IMR-90 (cell line): ENCODE measurements around the gene MYO10. TPM values are rescaled to one million over a fixed set of nuclear protein-coding genes. Genes with fewer than 3 reads are reported as not detected.

Experiments
- ATAC-seq: fragments of 200-7000 bp; cut with Tn5 transposase; 2 replicates; pipeline ENCODE4 v1.9.1; 2020; ENCODE audit warnings: low read depth, mild to moderate bottlenecking, moderate library complexity
- BruUV-seq: library from RNA; stranded (reverse); fragments of 400-500 nt; replicated peaks from 2 replicates; lab custom pipeline; 2021; lab: Mats Ljungman, UMichigan
- CTCF ChIA-PET: fragments of 300-600 bp; formaldehyde crosslinking; extraction: SDS; loops from one replicate; lab custom pipeline; 2021; ENCODE audit warnings: antibody characterized with exemption; lab: Yijun Ruan, JAX
- POLR2A ChIA-PET: fragments of 300-600 bp; sonication (Branson Sonifier 250); formaldehyde crosslinking; loops from one replicate; lab custom pipeline; 2022; ENCODE audit warnings: antibody characterized with exemption; ENCODE audit not compliant: unreplicated experiment; lab: Charles Lee
- DNase-seq: peaks from one replicate; pipeline ENCODE4 v3.0.0; 2013
- H2AFZ ChIP-seq: replicated peaks from 2 replicates; pipeline ENCODE3; 2013; ENCODE audit warnings: low read length, mild to moderate bottlenecking; ENCODE audit not compliant: poor library complexity
- H2AK5ac ChIP-seq: 2 replicates; pipeline ENCODE4 v1.6.1; 2013; ENCODE audit warnings: low read depth, low read length, inconsistent platforms
- H2AK9ac ChIP-seq: replicated peaks from 2 replicates; pipeline ENCODE3; 2013; ENCODE audit warnings: mild to moderate bottlenecking, low read depth, low read length, moderate library complexity; ENCODE audit not compliant: poor library complexity
- H2BK120ac ChIP-seq: 2 replicates; pipeline ENCODE4 v1.6.1; 2013; ENCODE audit warnings: low read depth, low read length, inconsistent platforms
- H2BK15ac ChIP-seq: 3 replicates; pipeline ENCODE4 v1.6.1; 2013; ENCODE audit warnings: low read depth, low read length, inconsistent platforms
- H2BK20ac ChIP-seq: 2 replicates; pipeline ENCODE4 v1.6.1; 2013; ENCODE audit warnings: low read depth, mild to moderate bottlenecking, inconsistent platforms, low read length, moderate library complexity
- H2BK5ac ChIP-seq: 2 replicates; pipeline ENCODE4 v1.6.1; 2013; ENCODE audit warnings: mild to moderate bottlenecking, low read depth, low read length, inconsistent platforms; ENCODE audit not compliant: poor library complexity, severe bottlenecking
- H3K14ac ChIP-seq: replicated peaks from 2 replicates; pipeline ENCODE4 v1.6.1; 2013; ENCODE audit warnings: low read depth, low read length, inconsistent platforms
- H3K18ac ChIP-seq: 2 replicates; pipeline ENCODE4 v1.6.1; 2013; ENCODE audit warnings: low read depth, low read length, control low read depth
- H3K23ac ChIP-seq: 2 replicates; pipeline ENCODE4 v1.6.1; 2013; ENCODE audit warnings: low read depth, low read length, inconsistent platforms
- H3K27ac ChIP-seq: 2 replicates; pipeline ENCODE4 v1.5.1; 2013; ENCODE audit warnings: mild to moderate bottlenecking, control low read depth, low read length; ENCODE audit not compliant: insufficient read depth
- H3K27me3 ChIP-seq: 2 replicates; pipeline ENCODE4 v1.6.1; 2013; ENCODE audit warnings: low read length; ENCODE audit not compliant: control insufficient read depth, insufficient read depth
- H3K36me3 ChIP-seq: 2 replicates; pipeline ENCODE4 v1.6.1; 2013; ENCODE audit warnings: low read length, mixed read lengths; ENCODE audit not compliant: control insufficient read depth, insufficient read depth
- H3K4ac ChIP-seq: 2 replicates; pipeline ENCODE4 v1.6.1; 2013; ENCODE audit warnings: low read depth, low read length, inconsistent platforms
- H3K4me1 ChIP-seq: 2 replicates; pipeline ENCODE4 v1.6.1; 2013; ENCODE audit warnings: low read length, mixed read lengths; ENCODE audit not compliant: control insufficient read depth, insufficient read depth
- H3K4me2 ChIP-seq: 2 replicates; pipeline ENCODE4 v1.6.1; 2013; ENCODE audit warnings: low read depth, mild to moderate bottlenecking, control low read depth, low read length, moderate library complexity
- H3K4me3 ChIP-seq: 2 replicates; pipeline ENCODE4 v1.5.1; 2013; ENCODE audit warnings: low read depth, mild to moderate bottlenecking, control low read depth, low read length, moderate library complexity; ENCODE audit not compliant: insufficient read depth
- H3K56ac ChIP-seq: 2 replicates; pipeline ENCODE4 v1.6.1; 2013; ENCODE audit warnings: low read length, inconsistent platforms; ENCODE audit not compliant: insufficient read depth; ENCODE audit errors: extremely low read depth
- H3K79me1 ChIP-seq, 2 experiments: 2 replicates each; pipeline ENCODE4 v1.6.1; 2013; ENCODE audit warnings: low read length in 2 of 2, inconsistent platforms in 1 of 2, low read depth in 1 of 2
- H3K9ac ChIP-seq: 2 replicates; pipeline ENCODE4 v1.6.1; 2013; ENCODE audit warnings: low read depth, low read length, control low read depth
- H3K9me1 ChIP-seq: 2 replicates; pipeline ENCODE4 v1.6.1; 2013; ENCODE audit warnings: low read length, inconsistent platforms; ENCODE audit not compliant: insufficient read depth
- H3K9me3 ChIP-seq: 2 replicates; pipeline ENCODE4 v1.6.1; 2013; ENCODE audit warnings: low read length; ENCODE audit not compliant: control insufficient read depth, insufficient read depth
- H4K20me1 ChIP-seq: 2 replicates; pipeline ENCODE4 v1.6.1; 2013; ENCODE audit warnings: low read length, inconsistent platforms; ENCODE audit not compliant: insufficient read depth
- H4K5ac ChIP-seq: 2 replicates; pipeline ENCODE4 v1.6.1; 2013; ENCODE audit warnings: mild to moderate bottlenecking, low read depth, low read length, control low read depth
- H4K8ac ChIP-seq, 2 experiments: 2 replicates each; pipeline ENCODE4 v1.6.1; 2013; ENCODE audit warnings: low read depth in 2 of 2, low read length in 2 of 2, control low read depth in 1 of 2, inconsistent platforms in 1 of 2
- H4K91ac ChIP-seq: 2 replicates; pipeline ENCODE4 v1.6.1; 2013; ENCODE audit warnings: low read depth, low read length, inconsistent platforms; ENCODE audit not compliant: insufficient read depth
- BHLHE40 ChIP-seq: fragments of 150-350 bp; IDR thresholded peaks from 2 replicates; pipeline ENCODE4 v1.6.1; 2016; ENCODE audit warnings: mild to moderate bottlenecking, low read depth, low read length
- CEBPB ChIP-seq: IDR thresholded peaks from 2 replicates; pipeline ENCODE4 v1.6.1; 2012; ENCODE audit warnings: low read depth, low read length, improper control_type of control experiment
- MAFK ChIP-seq: IDR thresholded peaks from 2 replicates; pipeline ENCODE4 v1.6.1; 2012; ENCODE audit warnings: low read depth, low read length, improper control_type of control experiment
- MAZ ChIP-seq: IDR thresholded peaks from 2 replicates; pipeline ENCODE4 v1.6.1; 2012; ENCODE audit warnings: low read depth, mild to moderate bottlenecking, low read length, improper control_type of control experiment, moderate library complexity, borderline replicate concordance
- NFE2L2 ChIP-seq: fragments of 150-350 bp; IDR thresholded peaks from 2 replicates; pipeline ENCODE4 v1.6.1; 2016; ENCODE audit warnings: low read depth, mild to moderate bottlenecking, low read length
- POLR2A ChIP-seq: IDR thresholded peaks from 2 replicates; pipeline ENCODE4 v1.6.1; 2012; ENCODE audit warnings: mild to moderate bottlenecking, low read depth, low read length
- RAD21 ChIP-seq: IDR thresholded peaks from 2 replicates; pipeline ENCODE4 v1.6.1; 2012; ENCODE audit warnings: low read length, improper control_type of control experiment
- RCOR1 ChIP-seq: IDR thresholded peaks from 2 replicates; pipeline ENCODE4 v1.6.1; 2012; ENCODE audit warnings: mild to moderate bottlenecking, low read length, improper control_type of control experiment; ENCODE audit not compliant: insufficient replicate concordance
- RFX5 ChIP-seq: IDR thresholded peaks from 2 replicates; pipeline ENCODE4 v1.8.0; 2012; ENCODE audit warnings: low read depth, mild to moderate bottlenecking, low read length, moderate library complexity
- SMC3 ChIP-seq: fragments of 150-350 bp; IDR thresholded peaks from 2 replicates; pipeline ENCODE4 v1.6.1; 2016; ENCODE audit warnings: low read depth, mild to moderate bottlenecking, antibody characterized with exemption, low read length, moderate library complexity
- WGBS, 2 experiments: methylation state at CpG; one replicate each; pipeline versions ENCODE4 v1.1.5 to v1.1.7; 2013; ENCODE audit warnings: missing lambda C conversion rate in 2 of 2; ENCODE audit not compliant: insufficient read length in 1 of 2; ENCODE audit errors: extremely low coverage in 2 of 2; 5-methylcytosine and 5-hydroxymethylcytosine counted together
- dilution Hi-C: fragments of 300-500 bp; cut with HindIII; formaldehyde crosslinking; loops from one replicate; pipeline ENCODE4 v1.14.3; 2018; ENCODE audit warnings: low sequenced_read_pairs; ENCODE audit not compliant: unreplicated experiment
- in situ Hi-C: fragments of 300-500 bp; cut with MboI; formaldehyde crosslinking; loops from 3 replicates; pipeline ENCODE4 v1.14.3; 2019; ENCODE audit warnings: low sequenced_read_pairs, inconsistent platforms, mixed read lengths
- intact Hi-C: fragments of 100-400 bp; cut with micrococcal nuclease; formaldehyde crosslinking; loops from 2 replicates; pipeline ENCODE4 v1.10.0; 2022
- polyA plus RNA-seq, 3 experiments: library from polyadenylated mRNA; depleted of rRNA; stranded (reverse); fragments of >200 nt; gene quantifications; 2 replicates each; pipeline ENCODE4 v1.2.3, GENCODE V29; 2012; ENCODE audit warnings: low replicate concordance in 1 of 3
- total RNA-seq: library from RNA; depleted of rRNA; stranded (reverse); fragments of >200 nt; gene quantifications from 2 replicates; pipeline ENCODE4 v1.2.3, GENCODE V29; 2012
- TF ChIP-seq, protein P1 (sequence below): fragments of 150-350 bp; IDR thresholded peaks from 2 replicates; pipeline ENCODE4 v1.6.1; 2017; ENCODE audit warnings: mild to moderate bottlenecking, antibody characterized with exemption, low read length, low read depth
- TF ChIP-seq, protein P2 (sequence below): fragments of 150-350 bp; IDR thresholded peaks from 2 replicates; pipeline ENCODE4 v1.6.1; 2016; ENCODE audit warnings: low read depth, mild to moderate bottlenecking, low read length, moderate library complexity, borderline replicate concordance
- TF ChIP-seq, protein P3 (sequence below): conservative IDR thresholded peaks from 2 replicates; pipeline ENCODE4 v1.5.1; 2012; ENCODE audit warnings: mild to moderate bottlenecking, low read depth, low read length, improper control_type of control experiment

MYO10 gene
- total and polyA plus RNA-seq, 2 of the 4 experiments (the other 2 are of a cell fraction): 39.9 to 115 TPM

DNA sequence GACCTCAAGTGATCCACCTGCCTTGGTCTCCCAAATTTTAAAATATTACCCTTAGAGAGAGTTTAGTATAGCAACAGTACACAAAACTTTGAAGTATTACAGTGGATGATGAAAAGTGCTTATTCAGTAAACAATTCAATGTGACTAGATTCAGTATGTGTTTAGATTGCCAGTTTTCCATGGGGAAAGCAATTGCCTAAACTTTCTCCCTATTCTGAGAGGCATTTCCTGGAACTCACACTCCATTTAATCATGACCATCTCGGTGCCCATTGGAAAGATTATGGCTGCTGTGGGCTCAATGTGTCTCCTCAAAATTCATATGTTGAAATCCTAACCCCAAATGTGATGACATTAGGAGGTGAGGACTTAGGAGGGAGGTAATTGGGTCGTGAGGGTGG lies 38.9 kb upstream of the MYO10 start:
- Histone ChIP-seq H3K79me1 (no peaks in the 10 kb centered on the region), H2BK120ac (no peak overlapping the region), H4K8ac (no peak overlapping the region), H3K9me3 (no peaks in the 10 kb centered on the region), H3K9me1 (0 out of 2 replicates have a peak, but pooled peaks cover 3% of the 10 kb centered on the region), H3K27ac (no peak overlapping the region), H2AFZ (no peak overlapping the region), H3K4me3 (no peak overlapping the region), H2BK5ac (no peak overlapping the region), H2AK5ac (no peak overlapping the region), H3K4ac (no peak overlapping the region), H3K4me2 (no peak overlapping the region), H3K9ac (no peak overlapping the region), H3K4me1 (no peaks in the 10 kb centered on the region), H3K27me3 (no peaks in the 10 kb centered on the region), H2BK20ac (no peak overlapping the region), H3K23ac (no peak overlapping the region), H3K14ac (no peak overlapping the region), H2BK15ac (no peak overlapping the region), H2AK9ac (no peak overlapping the region), H4K91ac (no peak overlapping the region), H3K36me3 (no peaks in the 10 kb centered on the region), H3K18ac (no peak overlapping the region), H3K56ac (no peak overlapping the region), H4K20me1 (no peaks in the 10 kb centered on the region), H4K5ac (no peak overlapping the region)
- ChIA-PET CTCF (no interaction called here), POLR2A (no interaction called here)
- no peak for TF ChIP-seq RFX5
- TF ChIP-seq, protein P1, sequence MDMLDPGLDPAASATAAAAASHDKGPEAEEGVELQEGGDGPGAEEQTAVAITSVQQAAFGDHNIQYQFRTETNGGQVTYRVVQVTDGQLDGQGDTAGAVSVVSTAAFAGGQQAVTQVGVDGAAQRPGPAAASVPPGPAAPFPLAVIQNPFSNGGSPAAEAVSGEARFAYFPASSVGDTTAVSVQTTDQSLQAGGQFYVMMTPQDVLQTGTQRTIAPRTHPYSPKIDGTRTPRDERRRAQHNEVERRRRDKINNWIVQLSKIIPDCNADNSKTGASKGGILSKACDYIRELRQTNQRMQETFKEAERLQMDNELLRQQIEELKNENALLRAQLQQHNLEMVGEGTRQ: no peak
- no peak for TF ChIP-seq CEBPB
- TF ChIP-seq SMC3: no peak
- TF ChIP-seq, protein P2, sequence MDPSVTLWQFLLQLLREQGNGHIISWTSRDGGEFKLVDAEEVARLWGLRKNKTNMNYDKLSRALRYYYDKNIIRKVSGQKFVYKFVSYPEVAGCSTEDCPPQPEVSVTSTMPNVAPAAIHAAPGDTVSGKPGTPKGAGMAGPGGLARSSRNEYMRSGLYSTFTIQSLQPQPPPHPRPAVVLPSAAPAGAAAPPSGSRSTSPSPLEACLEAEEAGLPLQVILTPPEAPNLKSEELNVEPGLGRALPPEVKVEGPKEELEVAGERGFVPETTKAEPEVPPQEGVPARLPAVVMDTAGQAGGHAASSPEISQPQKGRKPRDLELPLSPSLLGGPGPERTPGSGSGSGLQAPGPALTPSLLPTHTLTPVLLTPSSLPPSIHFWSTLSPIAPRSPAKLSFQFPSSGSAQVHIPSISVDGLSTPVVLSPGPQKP: no peak
- no peak for TF ChIP-seq RCOR1
- no peak for TF ChIP-seq NFE2L2
- no peak for TF ChIP-seq BHLHE40
- no peak for TF ChIP-seq MAZ
- TF ChIP-seq, protein P3, sequence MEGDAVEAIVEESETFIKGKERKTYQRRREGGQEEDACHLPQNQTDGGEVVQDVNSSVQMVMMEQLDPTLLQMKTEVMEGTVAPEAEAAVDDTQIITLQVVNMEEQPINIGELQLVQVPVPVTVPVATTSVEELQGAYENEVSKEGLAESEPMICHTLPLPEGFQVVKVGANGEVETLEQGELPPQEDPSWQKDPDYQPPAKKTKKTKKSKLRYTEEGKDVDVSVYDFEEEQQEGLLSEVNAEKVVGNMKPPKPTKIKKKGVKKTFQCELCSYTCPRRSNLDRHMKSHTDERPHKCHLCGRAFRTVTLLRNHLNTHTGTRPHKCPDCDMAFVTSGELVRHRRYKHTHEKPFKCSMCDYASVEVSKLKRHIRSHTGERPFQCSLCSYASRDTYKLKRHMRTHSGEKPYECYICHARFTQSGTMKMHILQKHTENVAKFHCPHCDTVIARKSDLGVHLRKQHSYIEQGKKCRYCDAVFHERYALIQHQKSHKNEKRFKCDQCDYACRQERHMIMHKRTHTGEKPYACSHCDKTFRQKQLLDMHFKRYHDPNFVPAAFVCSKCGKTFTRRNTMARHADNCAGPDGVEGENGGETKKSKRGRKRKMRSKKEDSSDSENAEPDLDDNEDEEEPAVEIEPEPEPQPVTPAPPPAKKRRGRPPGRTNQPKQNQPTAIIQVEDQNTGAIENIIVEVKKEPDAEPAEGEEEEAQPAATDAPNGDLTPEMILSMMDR: no peak
- no peak for TF ChIP-seq RAD21
- TF ChIP-seq POLR2A: no peak
- TF ChIP-seq MAFK: no peak
- ATAC-seq (peak; percentile 21; the same call in 1 of the 2 replicates), DNase-seq (no peak)
- intact Hi-C loops (no loop called here), dilution Hi-C loops (no loop called here), in situ Hi-C loops (no loop called here)
- no TSS peak for BruUV-seq
- WGBS, 2 experiments: no CpG with 5 or more reads among the region's 2 CpGs
